Subcutaneous adipose tissue (tissue), 4 donors: ENCODE measurements around the gene HCRT. TPM values are rescaled to one million over a fixed set of nuclear protein-coding genes. Genes with fewer than 3 reads are reported as not detected.

Source experiments
- CTCF ChIP-seq: fragments of 450-650 bp; IDR thresholded peaks from one replicate; pipeline ENCODE4 v1.5.1; 2016; ENCODE audit warnings: low read depth, mild to moderate bottlenecking, control low read depth, antibody characterized with exemption, moderate library complexity
- total RNA-seq, 4 donors: library from RNA; depleted of rRNA; stranded (reverse); fragments of >200 nt; gene quantifications; one replicate each; pipeline ENCODE4 v1.1.0, GENCODE V29; 2016

The HCRT gene
- total RNA-seq, 4 donors from 2014 or later = not detected

GRCh38 chr17:42159796-42160530 lies 25.3 kb downstream of the HCRT start:
- no peak for TF ChIP-seq CTCF

- no peak for TF ChIP-seq CTCF
Measured at GRCh38 chr17:42155614-42156045, 29.6 kb downstream of the HCRT start.

GRCh38 chr17:42153919-42154742 lies 31.1 kb downstream of the HCRT start:
- no peak for TF ChIP-seq CTCF

GRCh38 chr17:42146911-42147607 lies 38.2 kb downstream of the HCRT start:
- no peak for TF ChIP-seq CTCF

- no peak for TF ChIP-seq CTCF
Measured at GRCh38 chr17:42142371-42142896, 42.8 kb downstream of the HCRT start.

GRCh38 chr17:42141382-42141781 lies 43.9 kb downstream of the HCRT start:
- no peak for TF ChIP-seq CTCF
